Effector memory CD8-positive, alpha-beta T cell (primary cell): ENCODE results near the gene ZFHX3.

Source experiments
- ATAC-seq: fragments of 150-1000 bp; cut with Tn5 transposase; replicated peaks from 2 replicates; pipeline ENCODE4 v1.10.0; 2021; ENCODE audit warnings: mild to moderate bottlenecking, moderate library complexity
- DNase-seq, 3 experiments: peaks; one replicate each; pipeline ENCODE4 v3.0.0; 2021
- H3K27ac Mint-ChIP-seq, 2 donors: one replicate each; pipeline ENCODE4 v1.8.0; 2022; ENCODE audit warnings: mild to moderate bottlenecking in 2 of 2, mixed read lengths in 2 of 2, moderate library complexity in 2 of 2
- H3K27me3 Mint-ChIP-seq, 2 donors: one replicate each; pipeline ENCODE4 v1.8.0; 2022; ENCODE audit warnings: mixed read lengths in 2 of 2
- H3K36me3 Mint-ChIP-seq: one replicate; pipeline ENCODE4 v1.8.0; 2022; ENCODE audit warnings: mild to moderate bottlenecking, moderate library complexity, mixed read lengths; ENCODE audit not compliant: insufficient read depth
- H3K4me1 Mint-ChIP-seq, 2 donors: one replicate each; pipeline ENCODE4 v1.8.0; 2022; ENCODE audit warnings: low read depth in 2 of 2, mixed read lengths in 2 of 2
- H3K4me3 Mint-ChIP-seq, 2 donors: one replicate each; pipeline ENCODE4 v1.8.0; 2022; ENCODE audit warnings: mild to moderate bottlenecking in 2 of 2, mixed read lengths in 2 of 2, moderate library complexity in 2 of 2
- H3K9me3 Mint-ChIP-seq, 2 donors: one replicate each; pipeline ENCODE4 v1.8.0; 2022; ENCODE audit warnings: mixed read lengths in 2 of 2

ZFHX3 gene

GRCh38 chr16:72740347-72740746 lies 307.6 kb downstream of the ZFHX3 start:
- H3K9me3 Mint-ChIP-seq = no peaks in the 10 kb centered on the region
- H3K36me3 Mint-ChIP-seq = no peaks in the 10 kb centered on the region
- H3K27me3 Mint-ChIP-seq = no peaks in the 10 kb centered on the region
- H3K27ac Mint-ChIP-seq = no peak overlapping the region
- no peak for DNase-seq
- ATAC-seq = no peak
- H3K4me1 Mint-ChIP-seq = no peaks in the 10 kb centered on the region
- H3K4me3 Mint-ChIP-seq = no peak overlapping the region

- H3K36me3 Mint-ChIP-seq = no peaks in the 10 kb centered on the region
- H3K27me3 Mint-ChIP-seq = no peaks in the 10 kb centered on the region
- H3K27ac Mint-ChIP-seq = no peak overlapping the region
- no peak for DNase-seq
- H3K4me1 Mint-ChIP-seq = no peaks in the 10 kb centered on the region
- ATAC-seq = no peak
- peaks cover 2 to 7% of the 10 kb centered on the region in 2 donors for H3K9me3 Mint-ChIP-seq
- no peak overlapping the region for H3K4me3 Mint-ChIP-seq
These were observed 308.4 kb downstream of the ZFHX3 start for GRCh38 chr16:72739577-72739976.

GRCh38 chr16:72736074-72736473 lies 311.9 kb downstream of the ZFHX3 start:
- peaks cover 2 to 12% of the 10 kb centered on the region in 2 donors for H3K9me3 Mint-ChIP-seq
- no peaks in the 10 kb centered on the region for H3K36me3 Mint-ChIP-seq
- no peak for DNase-seq
- no peaks in the 10 kb centered on the region for H3K27me3 Mint-ChIP-seq
- H3K4me3 Mint-ChIP-seq = no peak overlapping the region
- ATAC-seq = no peak
- no peaks in the 10 kb centered on the region for H3K4me1 Mint-ChIP-seq
- no peak overlapping the region for H3K27ac Mint-ChIP-seq
